Renal cortical epithelial cell (primary cell): Measurements from ENCODE around the gene SLC22A6. TPM values are rescaled to one million over a fixed set of nuclear protein-coding genes. Genes with fewer than 3 reads are reported as not detected.

Experiments
- DNase-seq: peaks from one replicate; pipeline ENCODE4 v3.0.0-alpha.2; 2011; ENCODE audit warnings: low read depth
- total RNA-seq: library from RNA; depleted of rRNA; stranded (reverse); fragments of >200 nt; gene quantifications from 2 replicates; pipeline ENCODE4 v1.2.3, GENCODE V29; 2014

The SLC22A6 gene
- total RNA-seq, 1 donor from 2014 or later, result not detected

GRCh38 chr11:62931499-62932278 is 53.1 kb downstream of the SLC22A6 start:
- DNase-seq, result no peak

GRCh38 chr11:62930666-62931065 is 54.1 kb downstream of the SLC22A6 start:
- no peak for DNase-seq

DNA sequence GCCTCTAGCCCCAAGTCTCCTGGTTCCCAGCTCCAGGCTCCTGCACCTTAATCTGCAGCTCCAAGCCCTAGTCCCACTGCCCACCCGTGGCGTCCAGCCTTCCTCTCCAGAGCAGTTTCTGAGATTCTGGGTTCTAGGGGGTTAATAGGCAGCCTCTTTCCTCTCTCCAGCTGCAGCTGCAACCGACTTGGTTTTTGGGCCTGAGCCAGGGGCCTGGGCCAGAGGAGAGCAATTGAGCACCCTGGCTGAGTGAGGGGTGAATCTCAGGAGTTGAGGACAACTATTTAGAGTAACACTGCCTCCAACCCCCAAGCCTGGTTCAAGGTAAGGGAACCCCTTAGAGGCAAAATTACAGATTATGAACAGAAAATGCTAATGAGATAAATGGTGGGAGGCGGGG is 54.6 kb downstream of the SLC22A6 start:
- no peak for DNase-seq

- DNase-seq, result no peak
These were observed 56.8 kb downstream of the SLC22A6 start for GRCh38 chr11:62928011-62928410.

DNA sequence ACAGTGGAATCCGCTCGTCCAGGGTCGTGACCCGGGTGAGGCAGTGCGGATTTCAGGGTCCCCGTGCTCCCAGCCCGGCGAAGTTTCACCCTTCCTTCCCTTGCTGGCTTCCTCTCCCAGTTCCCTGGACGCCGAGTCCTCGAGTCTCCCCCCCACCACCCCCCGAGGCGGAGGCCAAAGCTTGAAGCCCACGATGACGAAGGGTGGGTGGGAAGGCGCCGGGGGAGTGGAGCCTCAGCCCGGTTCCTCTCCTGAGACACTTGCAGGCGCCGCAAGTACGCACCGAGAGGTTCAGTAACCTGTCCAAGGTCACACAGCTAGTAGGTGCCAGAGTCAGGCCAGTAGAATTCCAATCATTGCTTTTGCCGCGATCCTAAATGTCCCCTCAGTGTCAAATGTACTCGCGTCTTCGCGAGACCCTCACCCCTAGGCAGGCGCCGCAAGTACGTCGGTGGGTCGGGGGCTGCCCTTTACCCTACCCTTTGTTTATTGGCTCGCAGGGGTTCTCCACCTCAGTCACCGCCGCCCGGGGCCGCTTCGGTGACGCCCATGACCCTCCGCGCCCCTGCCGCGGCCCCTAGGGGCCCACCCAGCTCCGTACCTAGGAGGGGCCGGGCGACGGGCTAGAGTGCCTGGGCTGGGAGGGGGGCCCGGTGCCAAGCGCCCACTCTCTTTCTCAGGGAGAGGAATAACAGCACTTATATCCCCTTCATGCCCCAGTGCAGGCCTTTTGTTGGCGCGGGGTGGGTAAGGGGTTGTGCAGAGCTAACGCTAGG is 57.9 kb downstream of the SLC22A6 start:
- no peak for DNase-seq

Other genes with a start within 250 kb of the SLC22A6 start
- 8.7 and 11.8 TPM in 2 replicates for gene ZBTB3, start 230.8 kb downstream of the SLC22A6 start, total RNA-seq
- gene POLR2G, start 223.4 kb downstream of the SLC22A6 start, total RNA-seq, result 46.0 and 78.3 TPM in 2 replicates
- 15.1 and 20.7 TPM in 2 replicates for gene TAF6L, start 213.6 kb downstream of the SLC22A6 start, total RNA-seq
- 26.6 and 46.4 TPM in 2 replicates for gene TMEM179B, start 197.6 kb downstream of the SLC22A6 start, total RNA-seq
- gene TMEM223, start 193.0 kb downstream of the SLC22A6 start, total RNA-seq, result 15.1 and 29.3 TPM in 2 replicates
- 7.6 and 50.3 TPM in 2 replicates for gene NXF1, start 179.5 kb downstream of the SLC22A6 start, total RNA-seq
- 23.1 and 38.8 TPM in 2 replicates for gene STX5, start 152.9 kb downstream of the SLC22A6 start, total RNA-seq
- gene TEX54, start 152.1 kb downstream of the SLC22A6 start, total RNA-seq, result not detected in 2 replicates
- 42.8 and 59.9 TPM in 2 replicates for gene WDR74, start 145.4 kb downstream of the SLC22A6 start, total RNA-seq
- 95.0 and 163 TPM in 2 replicates for gene SLC3A2, start 104.1 kb downstream of the SLC22A6 start, total RNA-seq
- not detected in 2 replicates for gene CHRM1, start 63.6 kb downstream of the SLC22A6 start, total RNA-seq
- gene SLC22A8, start 30.9 kb upstream of the SLC22A6 start, total RNA-seq, result not detected in 2 replicates
- not detected in 2 replicates for gene SLC22A24, start 159.3 kb upstream of the SLC22A6 start, total RNA-seq